Measurements from ENCODE around the gene DCAKD.

- TF ChIP-seq CTCF (IDR thresholded peaks at IDR 0.05) = no peak
- no peak for TF ChIP-seq FOXK1 (CRISPR knock-in tag; IDR thresholded peaks at IDR 0.05)
- TF ChIP-seq MAX (CRISPR knock-in tag; IDR thresholded peaks at IDR 0.05) = no peak
- no peak for TF ChIP-seq RELA (CRISPR knock-in tag; IDR thresholded peaks at IDR 0.05; ENCODE audit: borderline replicate concordance)
- no peak for TF ChIP-seq ETV6 (CRISPR knock-in tag; IDR thresholded peaks at IDR 0.05)
- TF ChIP-seq CDX4 (CRISPR knock-in tag; IDR thresholded peaks at IDR 0.05; ENCODE audit: borderline replicate concordance) = no peak
- TF ChIP-seq ELF4 (CRISPR knock-in tag; IDR thresholded peaks at IDR 0.05; ENCODE audit: low read depth) = no peak
Measured at GRCh38 chr17:45070001-45070400, 18.6 kb upstream of the DCAKD start.
